ENCODE measurements around the gene MAP1B. TPM values are rescaled to one million over a fixed set of nuclear protein-coding genes. Genes with fewer than 3 reads are reported as not detected.

The MAP1B gene
- total and polyA plus RNA-seq, 10 of the 15 experiments (the other 5 are each of a cell fraction or from before 2014, with no cell fraction given), result 0.02 to 0.81 (median 0.06) TPM; not detected in 1

DNA sequence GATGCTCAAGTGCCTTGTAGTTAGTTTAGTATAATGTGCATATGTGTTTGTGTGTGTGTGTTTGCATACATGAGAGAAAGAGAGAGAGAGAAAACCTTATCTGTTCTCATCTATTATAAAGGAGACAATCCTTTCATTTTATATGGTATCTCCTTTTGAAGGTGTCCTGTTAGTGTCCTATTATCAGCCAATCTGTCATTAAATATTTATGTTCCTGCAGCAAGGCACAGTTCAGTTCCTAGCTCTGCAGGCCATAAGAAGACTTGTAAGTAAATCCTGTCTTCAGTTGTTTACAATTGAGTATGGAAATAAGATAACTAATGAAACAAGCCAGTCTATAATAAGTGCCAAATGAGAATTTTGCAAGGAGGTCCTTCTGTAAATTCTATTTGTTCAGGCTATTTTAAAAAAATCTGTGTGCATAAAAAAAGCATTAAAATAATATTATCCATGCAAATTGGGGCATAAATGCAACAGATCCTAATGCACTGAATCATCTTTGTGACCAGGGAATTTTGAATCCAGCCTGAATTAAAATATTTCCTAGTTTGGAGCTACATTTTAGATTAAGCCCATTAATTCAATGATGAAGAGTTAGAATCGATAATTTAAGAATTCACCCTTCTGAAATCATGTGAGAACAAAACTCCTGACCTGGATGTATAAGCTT, 18.1 kb downstream of the MAP1B start:
- no peaks in the 10 kb centered on the region for H3K36me3 ChIP-seq (ENCODE audit: control insufficient read depth in 2 of 2, insufficient read depth in 2 of 2, low read length in 1 of 2)
- no peak overlapping the region for H3K4me3 ChIP-seq
- no peaks in the 10 kb centered on the region for H3K9me3 ChIP-seq (replicated peaks; ENCODE audit: control insufficient read depth, insufficient read depth, low read length)
- peaks cover 2% of the 10 kb centered on the region in 2 experiments; a peak in 2 of 4 replicates for H3K27me3 ChIP-seq (replicated peaks in 1 of 2; ENCODE audit: control insufficient read depth in 2 of 2, insufficient read depth in 2 of 2, low read length in 1 of 2)
- intact Hi-C loops (cut with micrococcal nuclease; ENCODE audit: unreplicated experiment), result no loop called here
- no peak for FAIRE-seq
- TF ChIP-seq HDAC6 (IDR thresholded peaks at IDR 0.05; ENCODE audit: unreplicated experiment) (no peak), JUND (IDR thresholded peaks at IDR 0.05; ENCODE audit: low read depth, low read length) (no peak), TBL1XR1 (IDR thresholded peaks at IDR 0.05; ENCODE audit: low read depth, low read length) (no peak), MTA2 (IDR thresholded peaks at IDR 0.05; ENCODE audit: low read depth) (no peak), MEF2B (IDR thresholded peaks at IDR 0.05; ENCODE audit: partially characterized antibody, poor library complexity, severe bottlenecking) (no peak), MYC (IDR thresholded peaks at IDR 0.05; ENCODE audit: insufficient read depth, insufficient read length, insufficient replicate concordance, low read length, severe bottlenecking) (no peak)
- TF ChIP-seq, protein P1, sequence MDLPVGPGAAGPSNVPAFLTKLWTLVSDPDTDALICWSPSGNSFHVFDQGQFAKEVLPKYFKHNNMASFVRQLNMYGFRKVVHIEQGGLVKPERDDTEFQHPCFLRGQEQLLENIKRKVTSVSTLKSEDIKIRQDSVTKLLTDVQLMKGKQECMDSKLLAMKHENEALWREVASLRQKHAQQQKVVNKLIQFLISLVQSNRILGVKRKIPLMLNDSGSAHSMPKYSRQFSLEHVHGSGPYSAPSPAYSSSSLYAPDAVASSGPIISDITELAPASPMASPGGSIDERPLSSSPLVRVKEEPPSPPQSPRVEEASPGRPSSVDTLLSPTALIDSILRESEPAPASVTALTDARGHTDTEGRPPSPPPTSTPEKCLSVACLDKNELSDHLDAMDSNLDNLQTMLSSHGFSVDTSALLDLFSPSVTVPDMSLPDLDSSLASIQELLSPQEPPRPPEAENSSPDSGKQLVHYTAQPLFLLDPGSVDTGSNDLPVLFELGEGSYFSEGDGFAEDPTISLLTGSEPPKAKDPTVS (IDR thresholded peaks at IDR 0.05; ENCODE audit: low read depth, low read length), result no peak
- no peaks in the 10 kb centered on the region; the same call in 1 of the 2 replicates for H4K20me1 ChIP-seq (ENCODE audit: control insufficient read depth, insufficient read depth)
- no peaks in the 10 kb centered on the region for H3K4me1 ChIP-seq (ENCODE audit: control insufficient read depth, insufficient read depth, low read length)
- H3K27ac ChIP-seq (ENCODE audit: control insufficient read depth, insufficient read depth), result no peak overlapping the region
- no peak for DNase-seq (ENCODE audit: low read depth, low spot score)
- H3K9ac ChIP-seq (ENCODE audit: control insufficient read depth, insufficient read depth, low read length), result no peak overlapping the region
- no TSS peak for BruUV-seq (replicated peaks)
- H3K79me2 ChIP-seq (ENCODE audit: control insufficient read depth, insufficient read depth, low read length), result no peaks in the 10 kb centered on the region
- 95% methylated on average over 1 of the region's 1 CpG for WGBS (ENCODE audit: insufficient coverage, insufficient replicate concordance, low lambda C conversion rate, missing lambda C conversion rate)
- POLR2A ChIA-PET, result no interaction called here
- RAD21 ChIA-PET (ENCODE audit: unreplicated experiment), result no interaction called here
- ATAC-seq, result no peak
- CTCF ChIA-PET, result interaction anchor here (0.6 kb wide), 2 partner anchors 121 to 168 kb away, joined by 3 read pairs; no protein-coding TSS in a partner anchor
- in situ Hi-C loops (cut with MboI), result no loop called here
- no peak overlapping the region for H3K4me2 ChIP-seq (ENCODE audit: control insufficient read depth, insufficient read depth)
- SMC1A ChIA-PET (ENCODE audit: uncharacterized antibody, unreplicated experiment), result interaction anchor here (0.7 to 1.0 kb wide), 2 partner anchors 19 to 362 kb away, joined by 3 read pairs; no protein-coding TSS in a partner anchor
- H2AFZ ChIP-seq (ENCODE audit: control insufficient read depth, low read depth, low read length), result no peak overlapping the region

All from GM12878 (cell line).